Large intestine (tissue), 3 donors: ENCODE measurements around the gene SNCAIP. TPM values are rescaled to one million over a fixed set of nuclear protein-coding genes. Genes with fewer than 3 reads are reported as not detected.

Experiments used
- DNase-seq, 2 donors: peaks; one replicate each; pipeline versions ENCODE4 v3.0.0 to v3.0.0-alpha.2; 2013
- H3K27ac ChIP-seq: one replicate; pipeline ENCODE4 v1.5.1; 2013; ENCODE audit warnings: low read length
- H3K27me3 ChIP-seq: 2 replicates; pipeline ENCODE4 v1.6.1; 2013; ENCODE audit warnings: low read length; ENCODE audit not compliant: control insufficient read depth, insufficient read depth
- H3K36me3 ChIP-seq: 2 replicates; pipeline ENCODE4 v1.6.1; 2013; ENCODE audit warnings: low read length; ENCODE audit not compliant: control insufficient read depth, insufficient read depth
- H3K4me1 ChIP-seq: one replicate; pipeline ENCODE4 v1.6.1; 2013; ENCODE audit warnings: low read length; ENCODE audit not compliant: control insufficient read depth, insufficient read depth
- H3K4me3 ChIP-seq: one replicate; pipeline ENCODE4 v1.5.1; 2013; ENCODE audit warnings: low read length
- H3K9me3 ChIP-seq: one replicate; pipeline ENCODE4 v1.6.1; 2013; ENCODE audit warnings: mild to moderate bottlenecking, low read depth, low read length, moderate library complexity; ENCODE audit not compliant: control insufficient read depth
- WGBS: methylation state at CpG from one replicate; pipeline ENCODE4 v1.1.5; 2013; ENCODE audit warnings: low lambda C conversion rate; ENCODE audit not compliant: insufficient coverage; 5-methylcytosine and 5-hydroxymethylcytosine counted together
- polyA plus RNA-seq: library from polyadenylated mRNA; unstranded; fragments of 120-200 nt; gene quantifications from one replicate; pipeline ENCODE4 v1.2.1, GENCODE V29; 2013

SNCAIP gene
- polyA plus RNA-seq, 1 donor: 7.3 TPM

- no peaks in the 10 kb centered on the region for H3K36me3 ChIP-seq
- no peak overlapping the region for H3K27ac ChIP-seq
- H3K4me1 ChIP-seq: peaks cover 6% of the 10 kb centered on the region
- no peak overlapping the region for H3K4me3 ChIP-seq
- H3K27me3 ChIP-seq: peaks cover 25% of the 10 kb centered on the region
- no peaks in the 10 kb centered on the region for H3K9me3 ChIP-seq
- WGBS: 83% methylated on average over 2 of the region's 2 CpGs
- DNase-seq: no peak
Measured at GRCh38 chr5:122314036-122314435, 2.0 kb downstream of the SNCAIP start.

DNA sequence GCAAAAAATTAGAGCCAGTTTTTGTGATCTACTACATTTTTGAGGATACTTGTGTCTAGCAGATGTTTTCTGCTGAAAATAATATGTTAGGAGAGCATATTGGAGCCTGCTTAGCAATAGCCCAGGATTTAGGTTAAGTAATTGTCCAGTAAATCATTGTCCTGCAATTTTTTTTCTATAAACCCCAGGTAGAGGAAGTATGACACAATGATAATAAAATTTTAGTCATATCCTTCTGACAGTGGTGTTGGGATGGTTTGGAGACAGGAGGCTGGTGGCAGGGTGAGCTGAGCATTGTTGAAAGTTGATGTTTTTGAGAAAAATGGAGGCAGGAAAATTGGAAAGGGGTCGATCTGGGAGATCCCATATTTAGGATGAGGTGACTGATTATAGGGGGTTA lies 3.5 kb downstream of the SNCAIP start:
- H3K27ac ChIP-seq: no peak overlapping the region
- peaks cover 25% of the 10 kb centered on the region for H3K27me3 ChIP-seq
- H3K4me1 ChIP-seq: peaks cover 6% of the 10 kb centered on the region
- no peaks in the 10 kb centered on the region for H3K9me3 ChIP-seq
- H3K4me3 ChIP-seq: no peak overlapping the region
- H3K36me3 ChIP-seq: no peaks in the 10 kb centered on the region
- WGBS: 90% methylated on average over 1 of the region's 1 CpG
- no peak for DNase-seq

GRCh38 chr5:122316656-122317055 lies 4.6 kb downstream of the SNCAIP start:
- Histone ChIP-seq H3K27me3 (peaks cover 15% of the 10 kb centered on the region), H3K27ac (no peak overlapping the region), H3K9me3 (no peaks in the 10 kb centered on the region), H3K4me1 (peaks cover 6% of the 10 kb centered on the region), H3K4me3 (no peak overlapping the region), H3K36me3 (no peaks in the 10 kb centered on the region)
- DNase-seq: no peak
- WGBS: 37% methylated on average over 3 of the region's 8 CpGs

GRCh38 chr5:122319897-122320296 lies 7.9 kb downstream of the SNCAIP start:
- 88% methylated on average over 1 of the region's 2 CpGs for WGBS
- Histone ChIP-seq H3K4me1 (peaks cover 4% of the 10 kb centered on the region), H3K27me3 (peaks cover 4% of the 10 kb centered on the region), H3K9me3 (no peaks in the 10 kb centered on the region), H3K27ac (no peak overlapping the region), H3K36me3 (no peaks in the 10 kb centered on the region), H3K4me3 (no peak overlapping the region)
- no peak for DNase-seq

- Histone ChIP-seq H3K9me3 (no peaks in the 10 kb centered on the region), H3K4me3 (no peak overlapping the region), H3K36me3 (no peaks in the 10 kb centered on the region), H3K4me1 (peaks cover 4% of the 10 kb centered on the region), H3K27me3 (no peaks in the 10 kb centered on the region), H3K27ac (no peak overlapping the region)
- no peak for DNase-seq
- WGBS: 100% methylated on average over 1 of the region's 2 CpGs
Measured at GRCh38 chr5:122321921-122322320, 9.9 kb downstream of the SNCAIP start.

DNA sequence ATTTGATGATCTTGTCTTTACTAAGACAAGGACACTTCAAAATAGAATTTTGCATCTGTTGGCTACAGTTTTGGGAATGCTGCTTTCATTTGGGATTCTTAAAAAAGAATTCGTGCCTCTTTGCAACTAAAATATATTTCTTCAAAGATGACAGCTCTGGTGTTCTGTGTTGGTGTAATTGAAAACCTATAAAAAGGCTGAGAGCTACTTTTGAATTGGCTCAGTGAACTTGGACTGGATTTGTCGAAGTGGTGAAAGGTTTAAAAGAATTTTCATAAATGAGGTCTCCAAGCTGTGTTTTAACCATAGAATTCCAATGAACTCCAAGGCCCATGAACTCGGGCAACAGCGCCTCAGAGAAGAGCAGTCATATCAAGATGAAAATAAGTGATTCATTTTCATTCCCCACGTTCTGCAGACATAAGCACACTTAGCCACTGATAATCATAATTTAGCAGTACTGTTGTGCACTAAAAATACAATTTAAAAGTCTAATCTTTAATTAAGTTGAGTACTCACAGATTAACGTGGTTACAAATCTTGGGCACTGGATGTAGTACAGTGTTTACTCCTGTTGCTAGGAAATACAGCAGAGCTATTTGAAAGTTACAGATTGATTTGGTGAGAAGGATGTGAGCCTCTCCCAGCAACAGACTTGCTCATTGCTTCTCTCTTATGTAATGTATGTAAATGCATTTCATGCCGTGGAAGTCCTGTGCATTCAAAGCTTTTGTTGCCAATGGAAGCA lies 10.9 kb downstream of the SNCAIP start:
- no peak overlapping the region for H3K27ac ChIP-seq
- no peaks in the 10 kb centered on the region for H3K9me3 ChIP-seq
- no peaks in the 10 kb centered on the region for H3K36me3 ChIP-seq
- WGBS: 17% methylated on average over 1 of the region's 7 CpGs
- peaks cover 4% of the 10 kb centered on the region for H3K4me1 ChIP-seq
- H3K27me3 ChIP-seq: no peaks in the 10 kb centered on the region
- no peak overlapping the region for H3K4me3 ChIP-seq
- DNase-seq: peak in 1 of 2 donors; percentile 42

DNA sequence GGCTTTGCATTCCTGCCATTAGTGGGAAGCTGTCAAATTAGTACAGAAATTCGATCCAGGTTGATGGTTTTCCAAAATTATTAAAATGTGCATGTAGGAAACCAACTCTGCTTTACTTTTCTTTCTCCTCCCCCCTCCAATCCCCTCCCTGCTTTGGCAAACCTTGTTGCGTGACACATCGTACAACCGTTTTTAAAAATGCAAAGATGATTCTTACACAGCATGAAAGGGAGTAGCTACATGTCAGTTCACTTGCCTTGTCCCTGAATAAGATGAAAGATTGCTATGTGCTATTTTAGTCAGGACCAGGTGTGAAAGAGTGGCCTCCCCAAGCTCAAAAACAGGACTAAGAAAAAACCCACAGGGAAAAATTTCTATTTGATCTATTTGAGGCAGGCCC lies 11.7 kb downstream of the SNCAIP start:
- Histone ChIP-seq H3K4me3 (no peak overlapping the region), H3K27ac (no peak overlapping the region), H3K9me3 (no peaks in the 10 kb centered on the region), H3K27me3 (no peaks in the 10 kb centered on the region), H3K36me3 (no peaks in the 10 kb centered on the region), H3K4me1 (peaks cover 4% of the 10 kb centered on the region)
- no CpG with 5 or more reads among the region's 4 CpGs for WGBS
- DNase-seq: no peak

- no peak overlapping the region for H3K27ac ChIP-seq
- H3K27me3 ChIP-seq: no peaks in the 10 kb centered on the region
- WGBS: no CpG with 5 or more reads among the region's 2 CpGs
- H3K9me3 ChIP-seq: no peaks in the 10 kb centered on the region
- no peak for DNase-seq
- H3K4me1 ChIP-seq: peaks cover 4% of the 10 kb centered on the region
- H3K4me3 ChIP-seq: no peak overlapping the region
- H3K36me3 ChIP-seq: no peaks in the 10 kb centered on the region
Measured at GRCh38 chr5:122327110-122327509, 15.1 kb downstream of the SNCAIP start.

DNA sequence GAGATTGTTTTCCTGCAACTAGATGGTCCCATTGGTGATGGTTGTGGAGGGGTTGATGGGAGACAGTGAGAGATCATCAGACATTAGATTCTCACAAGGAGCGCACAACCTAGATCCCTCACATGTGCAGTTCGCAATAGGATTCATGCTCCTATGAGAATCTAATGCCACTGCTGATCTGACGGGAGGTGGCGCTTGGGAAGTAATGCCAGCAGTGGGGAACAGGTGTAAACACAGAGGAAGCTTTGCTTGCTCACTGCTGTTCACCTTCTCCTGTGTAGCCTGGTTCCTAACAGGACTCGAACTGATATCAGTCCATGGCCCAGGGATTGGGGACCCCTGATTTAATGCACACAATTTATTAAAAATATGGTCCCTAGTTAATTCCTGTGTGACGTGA lies 18.8 kb downstream of the SNCAIP start:
- no peaks in the 10 kb centered on the region for H3K27me3 ChIP-seq
- 80% methylated on average over 1 of the region's 6 CpGs for WGBS

DNA sequence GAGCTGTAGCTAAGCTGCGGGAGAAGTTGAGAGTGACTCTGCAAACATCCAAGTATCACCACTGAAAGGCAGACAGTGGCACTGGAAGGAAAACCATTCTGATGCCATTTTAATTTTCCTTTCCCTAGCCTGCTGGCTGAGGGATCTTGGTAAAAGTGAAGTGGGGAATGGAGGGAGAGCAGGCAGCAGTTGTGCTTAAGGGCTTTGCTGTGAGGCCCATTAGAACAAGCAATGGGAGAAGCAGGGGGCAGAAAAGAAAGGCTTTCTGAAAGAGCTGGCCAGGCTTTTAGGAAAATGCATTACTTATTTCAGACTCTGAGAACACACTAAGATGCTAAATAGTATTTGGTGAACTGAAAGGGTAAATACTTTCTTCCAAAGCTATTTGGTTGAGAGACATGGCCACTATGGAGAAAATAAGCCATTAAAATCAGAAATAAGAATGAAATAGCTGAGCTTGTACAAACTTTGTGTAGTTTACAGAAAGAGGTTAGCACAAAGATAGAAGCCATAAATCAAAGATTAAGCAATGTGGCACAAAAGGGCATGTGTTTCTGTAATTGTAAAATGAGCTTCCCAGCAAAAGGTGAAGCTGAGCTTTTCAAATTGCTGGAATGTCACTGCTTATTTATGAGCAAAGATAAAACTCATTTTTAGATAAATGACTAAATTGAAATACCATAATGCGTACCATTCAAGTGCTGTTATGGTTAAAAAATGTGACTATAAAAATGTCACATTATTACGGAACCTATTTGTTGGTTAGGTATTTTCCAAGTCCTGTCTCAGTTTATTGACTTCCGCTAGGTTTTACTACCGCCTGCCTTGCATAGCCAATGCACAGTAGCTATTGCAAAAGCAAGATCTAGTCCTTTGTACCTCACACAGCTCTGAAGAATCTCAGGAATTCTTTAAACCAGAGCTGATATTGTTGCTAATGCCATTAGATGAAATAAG lies 20.8 kb downstream of the SNCAIP start:
- Histone ChIP-seq H3K36me3 (no peaks in the 10 kb centered on the region), H3K9me3 (no peaks in the 10 kb centered on the region), H3K27me3 (no peaks in the 10 kb centered on the region), H3K4me3 (no peak overlapping the region), H3K27ac (peak overlapping the region; percentile 56), H3K4me1 (peaks cover 18% of the 10 kb centered on the region)
- 30% methylated on average over 3 of the region's 5 CpGs for WGBS
- peak; percentile 57 to 87 for DNase-seq

More for the DNA sequence above, 18.8 kb downstream of the SNCAIP start:
- Histone ChIP-seq H3K36me3 (no peaks in the 10 kb centered on the region), H3K27ac (no peak overlapping the region), H3K4me1 (peaks cover 18% of the 10 kb centered on the region), H3K9me3 (no peaks in the 10 kb centered on the region), H3K4me3 (no peak overlapping the region)
- no peak for DNase-seq
